ENCODE data around the gene ARHGAP30. TPM values are rescaled to one million over a fixed set of nuclear protein-coding genes. Genes with fewer than 3 reads are reported as not detected.

Gene ARHGAP30
- total RNA-seq, 1 experiment from 2014 or later = 0.12 TPM

- DNase-seq (ENCODE audit: low read depth) = no peak
Measured at GRCh38 chr1:161091093-161091492, 21.4 kb upstream of the ARHGAP30 start.

- DNase-seq (ENCODE audit: low read depth) = no peak
Measured at GRCh38 chr1:161090617-161091016, 20.9 kb upstream of the ARHGAP30 start.

- no peak for DNase-seq (ENCODE audit: low read depth)
Measured at GRCh38 chr1:161089938-161090337, 20.2 kb upstream of the ARHGAP30 start.

- no peak for DNase-seq (ENCODE audit: low read depth)
Measured at GRCh38 chr1:161089251-161089924, 19.7 kb upstream of the ARHGAP30 start, which contains the start of gene NECTIN4. NECTIN4 (minus strand) TSS chr1:161089558; CDS start chr1:161089296, 262 bp downstream.

GRCh38 chr1:161088587-161089110 is 19.0 kb upstream of the ARHGAP30 start:
- peak; percentile 53 for DNase-seq (ENCODE audit: low read depth)

GRCh38 chr1:161086457-161086856 is 16.8 kb upstream of the ARHGAP30 start:
- no peak for DNase-seq (ENCODE audit: low read depth)

GRCh38 chr1:161085165-161085564 is 15.5 kb upstream of the ARHGAP30 start:
- peak; percentile 37 for DNase-seq (ENCODE audit: low read depth)

- DNase-seq (ENCODE audit: low read depth) = no peak
Measured at GRCh38 chr1:161084597-161084988, 14.9 kb upstream of the ARHGAP30 start.

- DNase-seq (ENCODE audit: low read depth) = no peak
Measured at GRCh38 chr1:161083748-161084596, 14.3 kb upstream of the ARHGAP30 start.

- DNase-seq (ENCODE audit: low read depth) = peak; percentile 94
Measured at GRCh38 chr1:161082996-161083747, 13.5 kb upstream of the ARHGAP30 start.

- no peak for DNase-seq (ENCODE audit: low read depth)
Measured at GRCh38 chr1:161082483-161082882, 12.8 kb upstream of the ARHGAP30 start.

GRCh38 chr1:161081519-161081918 is 11.8 kb upstream of the ARHGAP30 start:
- no peak for DNase-seq (ENCODE audit: low read depth)

GRCh38 chr1:161080441-161081405 is 11.0 kb upstream of the ARHGAP30 start:
- DNase-seq (ENCODE audit: low read depth) = no peak

- no peak for DNase-seq (ENCODE audit: low read depth)
Measured at GRCh38 chr1:161079436-161080110, 9.9 kb upstream of the ARHGAP30 start.

- DNase-seq (ENCODE audit: low read depth) = no peak
Measured at GRCh38 chr1:161077426-161077825, 7.7 kb upstream of the ARHGAP30 start.

- no peak for DNase-seq (ENCODE audit: low read depth)
Measured at GRCh38 chr1:161076410-161076809, 6.7 kb upstream of the ARHGAP30 start.

GRCh38 chr1:161074676-161075368 is 5.1 kb upstream of the ARHGAP30 start:
- no peak for DNase-seq (ENCODE audit: low read depth)

GRCh38 chr1:161073474-161074121 is 3.9 kb upstream of the ARHGAP30 start:
- DNase-seq (ENCODE audit: low read depth) = no peak
